A549 (cell line): ENCODE results near the gene PRKN. TPM values are rescaled to one million over a fixed set of nuclear protein-coding genes. Genes with fewer than 3 reads are reported as not detected.

Source experiments
- ATAC-seq, 2 experiments: fragments of 200-7000 bp in 1 of 2; fragments of >200 bp in 1 of 2; cut with Nextera tagmentation in 1 of 2; cut with Tn5 transposase in 1 of 2; 3 replicates each; pipeline versions ENCODE4 v1.8.0 to v1.9.1; 2018 to 2020; ENCODE audit warnings: mild to moderate bottlenecking in 1 of 2, moderate library complexity in 1 of 2
- CTCF ChIA-PET: fragments of 300-600 bp; sonication (Branson Sonifier 250); formaldehyde crosslinking; extraction: SDS; loops from one replicate; lab custom pipeline; 2021; ENCODE audit warnings: antibody characterized with exemption, inconsistent platforms; lab: Yijun Ruan, JAX
- POLR2A ChIA-PET: fragments of 350-600 bp; formaldehyde crosslinking; extraction: SDS; loops from one replicate; lab custom pipeline; 2021; ENCODE audit warnings: antibody characterized with exemption, inconsistent platforms; lab: Yijun Ruan, JAX
- DNase-seq, 2 experiments: peaks; one replicate each; pipeline versions ENCODE4 v3.0.0 to v3.0.0-alpha.2; 2011 to 2016; ENCODE audit warnings: low read depth in 1 of 2, low spot score in 1 of 2
- FAIRE-seq: peaks from 2 replicates; lab custom pipeline; 2011; peaks lifted over from hg19 to GRCh38; lab: Jason Lieb, UNC
- H3K27ac ChIP-seq, 2 experiments: fragments of >200 bp; sonication (Bioruptor Twin); formaldehyde crosslinking; 3 replicates each; pipeline ENCODE4 v1.5.1; 2016 to 2017
- H3K4me1 ChIP-seq: fragments of >200 bp; sonication (Bioruptor Twin); formaldehyde crosslinking; 3 replicates; pipeline ENCODE4 v1.6.1; 2016
- H3K4me2 ChIP-seq: fragments of >200 bp; sonication (Bioruptor Twin); formaldehyde crosslinking; 3 replicates; pipeline ENCODE4 v1.6.1; 2016
- H3K4me3 ChIP-seq: fragments of >200 bp; sonication (Bioruptor Twin); formaldehyde crosslinking; 3 replicates; pipeline ENCODE4 v1.5.1; 2016
- H3K9me3 ChIP-seq: fragments of >200 bp; sonication (Bioruptor Twin); formaldehyde crosslinking; 3 replicates; pipeline ENCODE4 v1.6.1; 2016
- ATOH8 ChIP-seq: fragments of 250-450 bp; sonication (Bioruptor Pico); IDR thresholded peaks from 2 replicates; pipeline ENCODE4 v1.5.0; 2020; ENCODE audit warnings: low read depth, mild to moderate bottlenecking, moderate library complexity
- BCL3 ChIP-seq: fragments of >200 bp; sonication (Bioruptor Twin); formaldehyde crosslinking; IDR thresholded peaks from 3 replicates; pipeline ENCODE4 v1.6.1; 2016
- BHLHE40 ChIP-seq: IDR thresholded peaks from 2 replicates; pipeline ENCODE4 v1.6.1; 2012; ENCODE audit warnings: low read depth, low read length, inconsistent platforms
- CEBPB ChIP-seq, 2 experiments: fragments of >200 bp in 1 of 2; sonication (Bioruptor Twin) in 1 of 2; formaldehyde crosslinking in 1 of 2; IDR thresholded peaks; 2 replicates each; pipeline ENCODE4 v1.6.1; 2012 to 2016
- EP300 ChIP-seq, 2 experiments: fragments of >200 bp; sonication (Bioruptor Twin); formaldehyde crosslinking; IDR thresholded peaks; 2 replicates in 1 of 2; 3 replicates in 1 of 2; pipeline ENCODE4 v1.6.1; 2016 to 2017
- ESRRA ChIP-seq: fragments of 150-350 bp; IDR thresholded peaks from 2 replicates; pipeline ENCODE4 v1.6.1; 2014; ENCODE audit warnings: mild to moderate bottlenecking, low read length, borderline replicate concordance
- FOSB ChIP-seq: fragments of 250-450 bp; sonication (Bioruptor Pico); IDR thresholded peaks from 2 replicates; pipeline ENCODE4 v1.5.0; 2020; ENCODE audit warnings: mild to moderate bottlenecking, moderate library complexity
- HDAC2 ChIP-seq: fragments of 200-600 bp; sonication (generic); IDR thresholded peaks from 2 replicates; pipeline ENCODE4 v1.6.1; 2016
- HOXA7 ChIP-seq: fragments of 250-450 bp; sonication (Bioruptor Pico); IDR thresholded peaks from 2 replicates; pipeline ENCODE4 v1.5.0; 2020; ENCODE audit warnings: mild to moderate bottlenecking, moderate library complexity
- HOXB5 ChIP-seq: fragments of 250-450 bp; sonication (Bioruptor Pico); IDR thresholded peaks from 2 replicates; pipeline ENCODE4 v1.5.0; 2020; ENCODE audit warnings: mild to moderate bottlenecking, moderate library complexity
- JUN ChIP-seq, 2 experiments: fragments of >200 bp; sonication (Bioruptor Twin); formaldehyde crosslinking; IDR thresholded peaks; 2 replicates in 1 of 2; 3 replicates in 1 of 2; pipeline ENCODE4 v1.6.1; 2016 to 2017
- KDM1A ChIP-seq: fragments of 200-600 bp; sonication (generic); IDR thresholded peaks from 2 replicates; pipeline ENCODE4 v1.6.1; 2016; ENCODE audit warnings: low read depth, mild to moderate bottlenecking
- KDM5A ChIP-seq: fragments of 200-600 bp; sonication (generic); IDR thresholded peaks from 2 replicates; pipeline ENCODE4 v1.6.1; 2016; ENCODE audit warnings: antibody characterized with exemption, mild to moderate bottlenecking
- MAFK ChIP-seq: fragments of 450-650 bp; IDR thresholded peaks from 2 replicates; pipeline ENCODE4 v1.6.1; 2014; ENCODE audit not compliant: partially characterized antibody
- MAZ ChIP-seq: fragments of 150-350 bp; IDR thresholded peaks from 2 replicates; pipeline ENCODE4 v1.6.1; 2014; ENCODE audit warnings: antibody characterized with exemption, low read depth, low read length, borderline replicate concordance
- NFE2L2 ChIP-seq: fragments of 150-350 bp; conservative IDR thresholded peaks from 2 replicates; pipeline ENCODE4 v1.6.1; 2014; ENCODE audit warnings: low read length
- PHF8 ChIP-seq: fragments of 200-600 bp; sonication (generic); IDR thresholded peaks from 2 replicates; pipeline ENCODE4 v1.6.1; 2016; ENCODE audit warnings: low read depth, mild to moderate bottlenecking, antibody characterized with exemption, moderate library complexity, borderline replicate concordance
- POLR2A ChIP-seq: IDR thresholded peaks from 2 replicates; pipeline ENCODE4 v1.6.1; 2012; ENCODE audit warnings: mild to moderate bottlenecking, low read length
- POLR2AphosphoS2 ChIP-seq: conservative IDR thresholded peaks from 2 replicates; pipeline ENCODE4 v1.6.1; 2012; ENCODE audit warnings: low read length, improper control_type of control experiment, inconsistent platforms
- RAD21 ChIP-seq, 2 experiments: fragments of >200 bp in 1 of 2; sonication (Bioruptor Twin) in 1 of 2; formaldehyde crosslinking in 1 of 2; IDR thresholded peaks in 1 of 2; conservative IDR thresholded peaks in 1 of 2; 2 replicates in 1 of 2; 3 replicates in 1 of 2; pipeline ENCODE4 v1.6.1; 2012 to 2018; ENCODE audit warnings: inconsistent platforms in 1 of 2
- REST ChIP-seq: fragments of 200-600 bp; sonication (generic); IDR thresholded peaks from 2 replicates; pipeline ENCODE4 v1.6.1; 2016; ENCODE audit warnings: antibody characterized with exemption, mild to moderate bottlenecking, moderate library complexity
- SREBF2 ChIP-seq: fragments of 450-650 bp; IDR thresholded peaks from 2 replicates; pipeline ENCODE4 v1.6.1; 2014; ENCODE audit warnings: mild to moderate bottlenecking, moderate library complexity
- ZNF302 ChIP-seq: fragments of 250-450 bp; sonication (Bioruptor Pico); IDR thresholded peaks from 2 replicates; pipeline ENCODE4 v1.9.0; 2021; ENCODE audit warnings: inconsistent platforms, mild to moderate bottlenecking, moderate library complexity
- ZSCAN20 ChIP-seq: fragments of 250-450 bp; sonication (Bioruptor Pico); IDR thresholded peaks from 2 replicates; pipeline ENCODE4 v1.8.0; 2022; ENCODE audit warnings: mild to moderate bottlenecking, moderate library complexity
- whole genome bisulfite sequencing: methylation state at CpG from one replicate; pipeline ENCODE4 v1.1.6; 2017; ENCODE audit errors: missing lambda C conversion rate; 5-methylcytosine and 5-hydroxymethylcytosine counted together
- polyA plus RNA-seq, 4 experiments: library from polyadenylated mRNA; depleted of rRNA in 3 of 4; stranded (reverse); fragments of >200 nt; fragmentation: RNase III in 1 of 4; extraction: RNeasy Plus Mini Kit Qiagen cat#74134 plus additional on column Dnase treatment in 1 of 4; gene quantifications; 2 replicates in 3 of 4; 3 replicates in 1 of 4; pipeline ENCODE4 v1.2.3, GENCODE V29; 2011 to 2017

Gene PRKN
- polyA plus RNA-seq, 2 of the 4 experiments (the other 2 are of a cell fraction) = 0.36 to 0.39 TPM

GRCh38 chr6:161568885-161569456, 1158.6 kb downstream of the PRKN start:
- no peak for DNase-seq
- FAIRE-seq = no peak
- Histone ChIP-seq H3K27ac (no peak overlapping the region), H3K4me1 (no peaks in the 10 kb centered on the region), H3K4me2 (no peak overlapping the region), H3K4me3 (no peak overlapping the region)
- POLR2A ChIA-PET = no interaction called here
- TF ChIP-seq KDM5A (no peak), KDM1A (no peak), ZSCAN20 (CRISPR knock-in tag) (no peak)
- TF ChIP-seq, all 56 proteins: peak for 0
- no peak for ATAC-seq
- CTCF ChIA-PET = no interaction called here
- no peaks in the 10 kb centered on the region for H3K9me3 ChIP-seq
- WGBS = 58% methylated on average over 6 of the region's 6 CpGs

- WGBS = 28% methylated on average over 3 of the region's 3 CpGs
- Histone ChIP-seq H3K4me3 (no peak overlapping the region), H3K9me3 (no peaks in the 10 kb centered on the region), H3K27ac (no peak overlapping the region), H3K4me1 (no peaks in the 10 kb centered on the region), H3K4me2 (no peak overlapping the region)
- ChIA-PET POLR2A (no interaction called here), CTCF (no interaction called here)
- FAIRE-seq = no peak
- TF ChIP-seq NFE2L2 (no peak), POLR2A (no peak), BCL3 (no peak), CEBPB (IDR thresholded peaks at IDR 0.05) (no peak), EP300 (IDR thresholded peaks at IDR 0.05) (no peak), MAZ (no peak), HOXA7 (no peak), REST (no peak)
- ATAC-seq = no peak
- DNase-seq = no peak
Observed at GRCh38 chr6:161564952-161565351, 1162.6 kb downstream of the PRKN start.

- no peak for DNase-seq
- Histone ChIP-seq H3K4me3 (no peak overlapping the region), H3K9me3 (no peaks in the 10 kb centered on the region), H3K27ac (no peak overlapping the region), H3K4me2 (no peak overlapping the region), H3K4me1 (no peaks in the 10 kb centered on the region)
- WGBS = 40% methylated on average over 9 of the region's 9 CpGs
- POLR2A ChIA-PET = no interaction called here
- TF ChIP-seq ATOH8 (CRISPR knock-in tag) = no peak
- TF ChIP-seq SREBF2 = no peak
- no peak for TF ChIP-seq ZNF302
- no peak for TF ChIP-seq RAD21 (conservative IDR thresholded peaks at IDR 0.05 in 1 of 2, IDR thresholded peaks at IDR 0.05 in 1 of 2)
- no peak for TF ChIP-seq MAFK
- no peak for TF ChIP-seq PHF8
- TF ChIP-seq BHLHE40 = no peak
- no peak for TF ChIP-seq FOSB (CRISPR knock-in tag)
- no peak for TF ChIP-seq EP300 (IDR thresholded peaks at IDR 0.05)
- TF ChIP-seq NFE2L2 = no peak
- TF ChIP-seq HDAC2 = no peak
- no peak for TF ChIP-seq ESRRA
- no peak for TF ChIP-seq JUN (IDR thresholded peaks at IDR 0.05)
- no peak for TF ChIP-seq KDM1A
- no peak for TF ChIP-seq POLR2AphosphoS2
- no peak for TF ChIP-seq HOXB5 (CRISPR knock-in tag)
- no peak for ATAC-seq
- FAIRE-seq = no peak
- CTCF ChIA-PET = no interaction called here
Observed at GRCh38 chr6:161561908-161562307, 1165.7 kb downstream of the PRKN start.
